GM18505 (cell line): ENCODE results near the gene NOXRED1.
A peak's percentile ranks its signal among the peaks of the same experiment; 100 is the strongest.

Source experiments
- ATAC-seq: cut with Tn5 transposase; IDR thresholded peaks from one replicate; pipeline ENCODE4 v1.9.1; 2021; ENCODE audit not compliant: unreplicated experiment
- POLR2A ChIP-seq: IDR thresholded peaks from 4 replicates; pipeline ENCODE4 v1.6.1; 2011; ENCODE audit warnings: borderline replicate concordance; ENCODE audit not compliant: insufficient read depth, insufficient read length; ENCODE audit errors: extremely low read depth

The NOXRED1 gene

GRCh38 chr14:77378701-77379100 lies 44.6 kb downstream of the NOXRED1 start:
- TF ChIP-seq POLR2A, result no peak
- ATAC-seq, result no peak

DNA sequence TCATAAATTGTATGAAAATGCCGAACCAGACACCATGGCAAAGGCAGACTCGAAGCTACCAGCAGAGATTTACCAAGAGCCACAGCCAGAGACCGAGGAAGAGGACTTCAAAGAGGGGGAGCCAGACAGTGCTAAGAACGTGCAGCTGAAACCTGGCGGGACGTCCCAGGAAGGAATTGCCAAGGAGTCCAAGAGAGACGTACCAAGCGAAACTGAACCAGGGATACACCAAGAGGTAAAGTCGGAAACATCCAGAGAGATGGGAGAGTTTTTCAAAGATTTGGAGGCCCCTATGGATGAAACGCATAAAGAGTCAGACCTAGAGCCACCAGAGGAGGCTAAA lies 45.9 kb downstream of the NOXRED1 start:
- no peak for TF ChIP-seq POLR2A
- ATAC-seq, result no peak

DNA sequence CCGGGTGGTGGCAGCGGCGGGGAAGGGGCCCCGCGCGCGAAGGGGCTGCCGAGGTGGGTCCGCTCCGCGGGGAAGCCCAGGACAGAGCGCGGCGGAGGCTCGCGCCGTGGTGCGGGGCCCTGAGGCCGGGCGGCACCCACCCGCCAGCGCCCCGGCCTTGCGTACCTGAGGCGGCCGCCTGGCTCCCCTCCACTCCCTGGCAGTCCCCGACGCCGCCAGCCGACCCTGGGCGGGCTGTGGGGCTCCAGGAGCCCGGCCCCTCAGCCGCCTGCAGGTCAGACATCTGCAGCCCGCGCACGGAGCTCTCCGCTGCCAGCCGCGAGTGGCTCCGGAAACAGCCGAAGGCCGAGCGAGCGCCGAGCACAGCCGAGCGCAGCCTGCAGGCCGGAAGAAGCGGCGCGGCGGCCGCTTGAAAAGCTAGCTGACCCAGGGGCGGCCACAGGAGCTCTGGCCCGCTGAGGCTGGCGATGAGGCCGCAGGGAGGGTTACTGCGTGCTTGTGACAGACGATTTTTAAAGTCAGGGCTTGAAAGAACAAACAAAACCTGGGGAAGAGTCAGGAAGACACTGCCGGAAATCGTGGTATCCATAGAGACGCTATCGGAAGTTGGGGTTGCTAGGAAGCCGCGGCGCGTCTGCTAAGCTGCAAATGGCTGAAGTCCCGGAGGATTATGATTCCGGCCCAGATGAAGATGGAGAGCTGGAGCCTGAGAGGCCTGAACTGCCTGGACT lies 46.4 kb downstream of the NOXRED1 start, which contains the start of the genes SAMD15 and TMED8:
TSS of gene SAMD15 (plus strand) at position 609 of the 731 bp plus-strand sequence. CDS start at position 649, 40 bp downstream.
TSS of gene TMED8 (minus strand) at position 324 of the 731 bp plus-strand sequence. CDS start at position 283, 41 bp downstream.
- peak; percentile 87 for ATAC-seq
- peak; percentile 65 for TF ChIP-seq POLR2A

DNA sequence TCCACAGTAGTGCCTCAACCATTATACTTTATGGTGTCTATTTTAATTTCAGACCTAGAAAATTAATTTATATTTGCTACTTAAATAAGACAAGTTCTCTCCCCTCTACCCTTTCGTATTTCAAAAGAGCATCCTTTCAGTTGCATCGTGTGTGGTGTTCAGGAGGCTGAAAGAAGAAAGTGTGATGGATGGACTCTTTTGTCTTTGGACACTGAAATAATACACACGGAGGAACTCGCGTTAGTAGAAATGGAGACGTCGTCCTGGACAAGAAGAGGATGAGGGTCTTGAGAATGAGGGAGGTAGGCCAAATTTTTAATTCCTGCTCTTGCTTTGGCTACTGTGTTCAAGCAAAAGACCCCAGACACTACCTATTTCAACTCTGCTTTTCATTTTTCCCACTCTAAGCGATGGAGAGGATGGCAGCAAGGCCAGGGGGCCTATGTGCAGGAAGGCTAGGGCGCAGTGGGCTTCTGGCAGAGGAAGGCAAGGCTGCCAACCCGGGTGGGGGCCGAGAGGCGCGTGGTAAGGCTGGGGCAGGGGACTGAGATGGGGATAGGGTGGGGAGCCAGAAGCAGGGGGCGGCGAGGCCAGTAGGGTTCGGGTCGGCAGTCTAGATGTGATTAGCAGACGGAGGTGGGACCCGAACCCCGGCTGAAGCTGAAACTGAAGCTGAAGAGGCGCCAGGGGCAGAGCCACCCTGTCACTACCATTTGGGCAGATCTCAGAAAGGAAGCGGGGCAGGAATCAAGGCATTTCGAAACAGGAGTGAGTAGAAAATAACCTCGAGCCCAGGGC lies 47.2 kb downstream of the NOXRED1 start:
- ATAC-seq, result peak; percentile 15

GRCh38 chr14:77375164-77375950 lies 48.0 kb downstream of the NOXRED1 start:
- no peak for TF ChIP-seq POLR2A
- ATAC-seq, result no peak

More for the DNA sequence above, 47.2 kb downstream of the NOXRED1 start:
- no peak for TF ChIP-seq POLR2A

- peak; percentile 22 for TF ChIP-seq POLR2A
- ATAC-seq, result no peak
Observed at GRCh38 chr14:77372304-77372841, 51.0 kb downstream of the NOXRED1 start.

DNA sequence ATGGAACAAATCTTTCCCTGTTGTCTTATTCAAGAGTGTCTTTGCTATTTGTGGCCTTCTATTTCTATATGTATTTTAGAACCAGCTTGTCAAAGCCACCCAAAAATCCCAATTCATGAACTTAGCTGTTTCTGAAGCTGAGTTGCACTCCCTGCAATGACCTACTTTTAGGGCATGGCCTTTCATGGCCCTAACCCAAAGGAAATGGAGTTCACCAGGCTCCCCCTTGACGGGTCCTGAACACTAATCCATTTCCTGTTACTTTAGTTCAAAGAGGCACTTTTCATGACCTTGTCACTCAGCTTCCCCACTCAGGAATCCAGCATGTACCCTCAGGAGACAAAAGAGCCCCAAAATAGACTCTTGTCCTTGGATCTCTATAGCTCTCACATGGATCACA lies 54.0 kb downstream of the NOXRED1 start:
- no peak for ATAC-seq
- TF ChIP-seq POLR2A, result no peak

DNA sequence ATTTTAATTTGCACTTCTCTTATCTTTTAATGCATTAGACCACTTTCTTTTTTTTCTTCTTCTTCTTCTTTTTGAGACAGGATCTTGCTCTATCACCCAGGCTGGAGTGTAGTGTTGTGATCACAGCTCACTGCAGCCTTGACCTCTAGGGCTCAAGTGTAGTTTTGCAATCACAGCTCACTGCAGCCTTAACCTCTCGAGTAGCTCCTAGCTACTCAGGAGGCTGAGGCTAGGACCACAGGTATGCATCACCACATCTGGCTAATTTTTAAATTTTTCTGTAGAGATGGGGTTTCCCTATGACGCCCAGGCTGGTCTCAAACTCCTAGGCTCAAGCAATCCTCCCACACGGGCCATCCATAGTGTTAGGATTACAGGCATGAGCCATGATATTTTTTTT lies 59.2 kb downstream of the NOXRED1 start:
- TF ChIP-seq POLR2A, result no peak
- no peak for ATAC-seq

GRCh38 chr14:77359626-77360025 lies 63.7 kb downstream of the NOXRED1 start:
- ATAC-seq, result no peak
- no peak for TF ChIP-seq POLR2A

GRCh38 chr14:77356899-77357298 lies 66.4 kb downstream of the NOXRED1 start:
- TF ChIP-seq POLR2A, result no peak
- ATAC-seq, result no peak

- no peak for ATAC-seq
Observed at GRCh38 chr14:77355811-77356210, 67.5 kb downstream of the NOXRED1 start.

GRCh38 chr14:77353469-77354141 lies 69.7 kb downstream of the NOXRED1 start:
- no peak for TF ChIP-seq POLR2A
- ATAC-seq, result no peak

More at GRCh38 chr14:77355811-77356210, 67.5 kb downstream of the NOXRED1 start:
- no peak for TF ChIP-seq POLR2A
